Neural progenitor cell (in vitro differentiated cells): ENCODE results near the gene EDRF1. TPM values are rescaled to one million over a fixed set of nuclear protein-coding genes. Genes with fewer than 3 reads are reported as not detected.

Experiments used
- DNase-seq: peaks from one replicate; pipeline ENCODE4 v3.0.0-alpha.2; 2016; ENCODE audit warnings: low spot score
- H2AFZ ChIP-seq: fragments of 200-600 bp; sonication (generic); replicated peaks from 2 replicates; pipeline ENCODE4 v1.6.1; 2016; ENCODE audit warnings: antibody characterized with exemption
- H3F3A ChIP-seq: fragments of 200-600 bp; sonication (generic); 2 replicates; pipeline ENCODE4 v1.6.1; 2016; ENCODE audit warnings: antibody characterized with exemption, low read depth
- H3K27ac ChIP-seq: fragments of 200-600 bp; sonication (generic); 2 replicates; pipeline ENCODE4 v1.5.1; 2016; ENCODE audit warnings: mild to moderate bottlenecking
- H3K27me3 ChIP-seq: fragments of 200-600 bp; sonication (generic); 2 replicates; pipeline ENCODE4 v1.6.1; 2016; ENCODE audit warnings: mild to moderate bottlenecking, moderate library complexity
- H3K36me3 ChIP-seq: fragments of 200-600 bp; sonication (generic); 2 replicates; pipeline ENCODE4 v1.5.1; 2016
- H3K4me1 ChIP-seq: fragments of 200-600 bp; sonication (generic); 2 replicates; pipeline ENCODE4 v1.6.1; 2016; ENCODE audit warnings: mixed run types
- H3K4me2 ChIP-seq: fragments of 200-600 bp; sonication (generic); 2 replicates; pipeline ENCODE4 v1.6.1; 2016
- H3K4me3 ChIP-seq: fragments of 200-600 bp; sonication (generic); 2 replicates; pipeline ENCODE4 v1.5.1; 2016
- H3K79me2 ChIP-seq: fragments of 200-600 bp; sonication (generic); 2 replicates; pipeline ENCODE4 v1.6.1; 2016; ENCODE audit warnings: low read depth
- H3K9ac ChIP-seq: fragments of 200-600 bp; sonication (generic); 2 replicates; pipeline ENCODE4 v1.6.1; 2016
- H3K9me3 ChIP-seq: fragments of 200-600 bp; sonication (generic); 2 replicates; pipeline ENCODE4 v1.5.1; 2016; ENCODE audit warnings: low read depth
- H4K20me1 ChIP-seq: fragments of 200-600 bp; sonication (generic); 2 replicates; pipeline ENCODE4 v1.6.1; 2016; ENCODE audit warnings: low read depth
- H3K27ac Mint-ChIP-seq: 3 replicates; pipeline ENCODE4 v1.8.0; 2021; ENCODE audit warnings: mixed read lengths
- H3K27me3 Mint-ChIP-seq: 2 replicates; pipeline ENCODE4 v1.8.0; 2022; ENCODE audit warnings: low read depth, mild to moderate bottlenecking, inconsistent platforms, moderate library complexity, mixed read lengths; ENCODE audit not compliant: insufficient read depth
- H3K36me3 Mint-ChIP-seq: 3 replicates; pipeline ENCODE4 v1.8.0; 2021; ENCODE audit warnings: mixed read lengths
- H3K4me1 Mint-ChIP-seq: 3 replicates; pipeline ENCODE4 v1.8.0; 2021; ENCODE audit warnings: mixed read lengths
- H3K4me3 Mint-ChIP-seq: 3 replicates; pipeline ENCODE4 v1.8.0; 2021; ENCODE audit warnings: mild to moderate bottlenecking, moderate library complexity, mixed read lengths
- H3K9me3 Mint-ChIP-seq: 3 replicates; pipeline ENCODE4 v1.8.0; 2020; ENCODE audit warnings: mixed read lengths
- CTCF ChIP-seq: fragments of 200-600 bp; sonication (generic); IDR thresholded peaks from 2 replicates; pipeline ENCODE4 v1.5.1; 2017; ENCODE audit warnings: antibody characterized with exemption, mild to moderate bottlenecking
- EZH2 ChIP-seq: fragments of 200-600 bp; sonication (generic); IDR thresholded peaks from 2 replicates; pipeline ENCODE4 v1.6.1; 2017; ENCODE audit warnings: antibody characterized with exemption, mild to moderate bottlenecking, moderate library complexity
- EZH2phosphoT487 ChIP-seq: fragments of 200-600 bp; sonication (generic); IDR thresholded peaks from 2 replicates; pipeline ENCODE4 v1.6.1; 2017; ENCODE audit warnings: antibody characterized with exemption
- total RNA-seq: library from RNA; depleted of rRNA; stranded (reverse); fragments of >200 nt; gene quantifications from 2 replicates; pipeline ENCODE4 v1.2.3, GENCODE V29; 2015; ENCODE audit warnings: low replicate concordance

EDRF1 gene
- total RNA-seq, 1 donor from 2014 or later: 63.4 TPM

- H3F3A ChIP-seq: no peaks in the 10 kb centered on the region
- TF ChIP-seq EZH2 (no peak), CTCF (no peak), EZH2phosphoT487 (no peak)
- no peaks in the 10 kb centered on the region for H3K9me3 ChIP-seq
- no peak overlapping the region for H3K4me2 ChIP-seq
- H3K4me3 ChIP-seq: no peak overlapping the region
- H3K9ac ChIP-seq: no peak overlapping the region
- Mint-ChIP-seq H3K27ac (no peak overlapping the region), H3K36me3 (peaks cover 26% of the 10 kb centered on the region), H3K4me1 (peaks cover 3% of the 10 kb centered on the region), H3K9me3 (no peaks in the 10 kb centered on the region), H3K27me3 (no peaks in the 10 kb centered on the region), H3K4me3 (no peak overlapping the region)
- H3K36me3 ChIP-seq: peaks cover 46% of the 10 kb centered on the region
- no peaks in the 10 kb centered on the region for H3K27me3 ChIP-seq
- H3K27ac ChIP-seq: no peak overlapping the region
- no peaks in the 10 kb centered on the region for H3K79me2 ChIP-seq
- no peak for DNase-seq
- H2AFZ ChIP-seq: no peak overlapping the region
- H3K4me1 ChIP-seq: no peaks in the 10 kb centered on the region
- peaks cover 7% of the 10 kb centered on the region for H4K20me1 ChIP-seq
Observed at GRCh38 chr10:125734148-125734547, 14.6 kb downstream of the EDRF1 start.

- Histone ChIP-seq H3F3A (no peaks in the 10 kb centered on the region), H3K4me1 (no peaks in the 10 kb centered on the region), H3K27me3 (no peaks in the 10 kb centered on the region), H4K20me1 (peaks cover 7% of the 10 kb centered on the region), H3K4me3 (no peak overlapping the region), H3K9me3 (no peaks in the 10 kb centered on the region), H3K27ac (no peak overlapping the region), H2AFZ (no peak overlapping the region), H3K79me2 (no peaks in the 10 kb centered on the region), H3K4me2 (no peak overlapping the region), H3K9ac (no peak overlapping the region), H3K36me3 (peaks cover 47% of the 10 kb centered on the region)
- no peaks in the 10 kb centered on the region for H3K27me3 Mint-ChIP-seq
- no peak overlapping the region for H3K27ac Mint-ChIP-seq
- peaks cover 3% of the 10 kb centered on the region for H3K4me1 Mint-ChIP-seq
- H3K4me3 Mint-ChIP-seq: no peak overlapping the region
- TF ChIP-seq CTCF (peak; percentile 26), EZH2phosphoT487 (no peak)
- peaks cover 26% of the 10 kb centered on the region for H3K36me3 Mint-ChIP-seq
- no peaks in the 10 kb centered on the region for H3K9me3 Mint-ChIP-seq
- DNase-seq: no peak
Observed at GRCh38 chr10:125734823-125735222, 15.3 kb downstream of the EDRF1 start.

GRCh38 chr10:125738206-125738605 lies 18.7 kb downstream of the EDRF1 start:
- H3K4me3 ChIP-seq: no peak overlapping the region
- H2AFZ ChIP-seq: no peak overlapping the region
- no peaks in the 10 kb centered on the region for H3K79me2 ChIP-seq
- H3F3A ChIP-seq: no peaks in the 10 kb centered on the region
- Mint-ChIP-seq H3K36me3 (peaks cover 31% of the 10 kb centered on the region), H3K4me3 (no peak overlapping the region), H3K4me1 (peaks cover 3% of the 10 kb centered on the region), H3K27ac (peak overlapping the region; percentile 34), H3K9me3 (no peaks in the 10 kb centered on the region), H3K27me3 (no peaks in the 10 kb centered on the region)
- H3K27ac ChIP-seq: no peak overlapping the region
- H3K9me3 ChIP-seq: no peaks in the 10 kb centered on the region
- peaks cover 7% of the 10 kb centered on the region for H4K20me1 ChIP-seq
- no peaks in the 10 kb centered on the region for H3K27me3 ChIP-seq
- peaks cover 43% of the 10 kb centered on the region for H3K36me3 ChIP-seq
- H3K4me2 ChIP-seq: no peak overlapping the region
- DNase-seq: no peak
- H3K4me1 ChIP-seq: no peaks in the 10 kb centered on the region
- no peak overlapping the region for H3K9ac ChIP-seq
- no peak for TF ChIP-seq EZH2phosphoT487
- no peak for TF ChIP-seq CTCF
- TF ChIP-seq EZH2: no peak
